A673 (cell line): Measurements from ENCODE around the gene TP53I13. TPM values are rescaled to one million over a fixed set of nuclear protein-coding genes. Genes with fewer than 3 reads are reported as not detected.
A peak's percentile ranks its signal among the peaks of the same experiment; 100 is the strongest.

Experiments
- BruUV-seq: library from RNA; stranded (reverse); fragments of 400-500 nt; replicated peaks from 2 replicates; lab custom pipeline; 2021; lab: Mats Ljungman, UMichigan
- CTCF ChIA-PET: fragments of 300-600 bp; sonication (Branson Sonifier 250); formaldehyde crosslinking; loops from one replicate; lab custom pipeline; 2022; ENCODE audit warnings: antibody characterized with exemption; lab: Charles Lee
- POLR2A ChIA-PET: fragments of 300-600 bp; sonication (Branson Sonifier 250); formaldehyde crosslinking; loops from one replicate; lab custom pipeline; 2022; ENCODE audit warnings: antibody characterized with exemption; ENCODE audit not compliant: low non-redundant PET; lab: Charles Lee
- DNase-seq: peaks from one replicate; pipeline ENCODE4 v3.0.0-alpha.2; 2015; ENCODE audit warnings: low spot score
- H3K27ac ChIP-seq: fragments of 200-600 bp; sonication (generic); 2 replicates; pipeline ENCODE4 v1.5.1; 2016; ENCODE audit warnings: mixed run types, low read depth, mild to moderate bottlenecking, mixed read lengths, antibody characterized with exemption, low read length; ENCODE audit not compliant: poor library complexity, severe bottlenecking
- H3K27me3 ChIP-seq: fragments of 200-600 bp; sonication (generic); replicated peaks from 2 replicates; pipeline ENCODE4 v1.6.1; 2017; ENCODE audit warnings: mixed run types, low read depth, mild to moderate bottlenecking, mixed read lengths, antibody characterized with exemption, low read length; ENCODE audit not compliant: insufficient read depth, poor library complexity
- H3K36me3 ChIP-seq: fragments of 200-600 bp; sonication (generic); 2 replicates; pipeline ENCODE4 v1.6.1; 2016; ENCODE audit warnings: mixed run types, mild to moderate bottlenecking, mixed read lengths, antibody characterized with exemption, low read length; ENCODE audit not compliant: insufficient read depth, poor library complexity, severe bottlenecking
- H3K4me1 ChIP-seq: fragments of 200-600 bp; sonication (generic); 2 replicates; pipeline ENCODE4 v1.6.1; 2017; ENCODE audit warnings: mixed run types, mild to moderate bottlenecking, mixed read lengths, antibody characterized with exemption, low read length; ENCODE audit not compliant: insufficient read depth, poor library complexity, severe bottlenecking
- H3K4me3 ChIP-seq: fragments of 200-600 bp; sonication (generic); 2 replicates; pipeline ENCODE4 v1.5.1; 2016; ENCODE audit warnings: low read depth, mixed run types, mild to moderate bottlenecking, mixed read lengths, low read length; ENCODE audit not compliant: poor library complexity, severe bottlenecking
- H3K9me3 ChIP-seq: fragments of 200-600 bp; sonication (generic); 2 replicates; pipeline ENCODE4 v1.6.1; 2016; ENCODE audit warnings: mixed run types, low read depth, mild to moderate bottlenecking, mixed read lengths, antibody characterized with exemption, low read length; ENCODE audit not compliant: poor library complexity, severe bottlenecking
- EZH2 ChIP-seq: fragments of 200-600 bp; sonication (generic); IDR thresholded peaks from 2 replicates; pipeline ENCODE4 v1.6.1; 2017; ENCODE audit warnings: borderline replicate concordance, low read depth, mild to moderate bottlenecking, mixed read lengths, antibody characterized with exemption, low read length; ENCODE audit not compliant: poor library complexity, severe bottlenecking
- intact Hi-C: fragments of 100-400 bp; cut with micrococcal nuclease; formaldehyde crosslinking; loops from one replicate; pipeline ENCODE4 v1.10.0; 2022; ENCODE audit not compliant: unreplicated experiment
- total RNA-seq: library from RNA; stranded (reverse); gene quantifications from 2 replicates; pipeline ENCODE4 v1.2.3, GENCODE V29; 2021
- TF ChIP-seq, protein P1 (sequence below): fragments of 300-800, 200-600 bp; sonication (generic); conservative IDR thresholded peaks from 2 replicates; pipeline ENCODE4 v1.5.1; 2017; ENCODE audit warnings: low read depth, mild to moderate bottlenecking, antibody characterized with exemption, low read length, moderate library complexity, mixed read lengths

The TP53I13 gene
- total RNA-seq, 1 experiment from 2014 or later: 34.6 TPM

DNA sequence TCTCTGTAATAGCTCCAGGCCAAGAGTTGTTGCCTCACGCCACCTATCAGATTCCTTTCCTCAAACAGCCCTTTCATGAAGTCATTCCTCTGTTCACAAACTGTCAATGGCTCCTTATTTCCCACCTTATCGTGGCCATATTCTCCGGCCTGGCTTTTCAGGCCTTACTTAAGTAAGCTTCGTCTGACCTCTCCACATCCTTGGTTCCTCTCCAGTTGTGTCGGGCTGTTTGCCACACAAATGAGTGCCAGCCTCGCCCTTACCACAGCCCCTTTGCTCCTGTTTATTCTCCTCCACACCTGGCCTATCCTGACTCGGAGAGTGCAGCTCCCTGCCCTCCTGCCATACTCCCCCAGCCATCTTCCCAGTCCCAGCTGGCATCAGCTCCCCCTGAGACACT, 2.0 kb downstream of the TP53I13 start:
- CTCF ChIA-PET: no interaction called here
- intact Hi-C loops: no loop called here
- H3K9me3 ChIP-seq: no peaks in the 10 kb centered on the region
- no peak for DNase-seq
- POLR2A ChIA-PET: no interaction called here
- H3K27me3 ChIP-seq: no peaks in the 10 kb centered on the region
- no peak for TF ChIP-seq EZH2
- H3K4me1 ChIP-seq: peaks cover 19% of the 10 kb centered on the region
- H3K27ac ChIP-seq: no peak overlapping the region
- peaks cover 26% of the 10 kb centered on the region for H3K36me3 ChIP-seq
- BruUV-seq: TSS peak; percentile 50
- no peak overlapping the region for H3K4me3 ChIP-seq

DNA sequence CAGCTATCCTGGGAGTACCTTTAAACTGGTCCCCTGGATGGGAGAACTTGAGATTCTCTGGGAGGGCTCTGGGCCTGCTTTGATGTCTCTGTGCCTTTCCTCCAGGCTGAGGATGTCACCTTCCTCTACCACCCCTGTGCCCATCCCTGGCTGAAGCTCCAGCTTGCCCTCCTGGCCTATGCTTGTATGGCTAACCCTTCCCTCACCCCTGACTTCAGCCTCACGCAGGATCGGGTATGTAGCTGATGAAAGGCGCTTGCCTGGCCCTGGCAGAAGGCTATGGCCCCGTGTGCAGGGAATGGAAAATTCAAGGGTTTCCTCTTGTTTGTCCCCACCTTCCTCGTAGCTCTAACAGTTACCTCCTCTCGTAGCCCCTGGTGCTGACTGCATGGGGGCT, 3.0 kb downstream of the TP53I13 start:
- intact Hi-C loops: no loop called here
- POLR2A ChIA-PET: no interaction called here
- Histone ChIP-seq H3K27ac (no peak overlapping the region), H3K27me3 (no peaks in the 10 kb centered on the region), H3K4me3 (no peak overlapping the region), H3K4me1 (peaks cover 19% of the 10 kb centered on the region), H3K36me3 (peaks cover 35% of the 10 kb centered on the region), H3K9me3 (no peaks in the 10 kb centered on the region)
- TF ChIP-seq, protein P1, sequence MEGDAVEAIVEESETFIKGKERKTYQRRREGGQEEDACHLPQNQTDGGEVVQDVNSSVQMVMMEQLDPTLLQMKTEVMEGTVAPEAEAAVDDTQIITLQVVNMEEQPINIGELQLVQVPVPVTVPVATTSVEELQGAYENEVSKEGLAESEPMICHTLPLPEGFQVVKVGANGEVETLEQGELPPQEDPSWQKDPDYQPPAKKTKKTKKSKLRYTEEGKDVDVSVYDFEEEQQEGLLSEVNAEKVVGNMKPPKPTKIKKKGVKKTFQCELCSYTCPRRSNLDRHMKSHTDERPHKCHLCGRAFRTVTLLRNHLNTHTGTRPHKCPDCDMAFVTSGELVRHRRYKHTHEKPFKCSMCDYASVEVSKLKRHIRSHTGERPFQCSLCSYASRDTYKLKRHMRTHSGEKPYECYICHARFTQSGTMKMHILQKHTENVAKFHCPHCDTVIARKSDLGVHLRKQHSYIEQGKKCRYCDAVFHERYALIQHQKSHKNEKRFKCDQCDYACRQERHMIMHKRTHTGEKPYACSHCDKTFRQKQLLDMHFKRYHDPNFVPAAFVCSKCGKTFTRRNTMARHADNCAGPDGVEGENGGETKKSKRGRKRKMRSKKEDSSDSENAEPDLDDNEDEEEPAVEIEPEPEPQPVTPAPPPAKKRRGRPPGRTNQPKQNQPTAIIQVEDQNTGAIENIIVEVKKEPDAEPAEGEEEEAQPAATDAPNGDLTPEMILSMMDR: no peak
- no peak for TF ChIP-seq EZH2
- CTCF ChIA-PET: no interaction called here
- no peak for DNase-seq
- no TSS peak for BruUV-seq

DNA sequence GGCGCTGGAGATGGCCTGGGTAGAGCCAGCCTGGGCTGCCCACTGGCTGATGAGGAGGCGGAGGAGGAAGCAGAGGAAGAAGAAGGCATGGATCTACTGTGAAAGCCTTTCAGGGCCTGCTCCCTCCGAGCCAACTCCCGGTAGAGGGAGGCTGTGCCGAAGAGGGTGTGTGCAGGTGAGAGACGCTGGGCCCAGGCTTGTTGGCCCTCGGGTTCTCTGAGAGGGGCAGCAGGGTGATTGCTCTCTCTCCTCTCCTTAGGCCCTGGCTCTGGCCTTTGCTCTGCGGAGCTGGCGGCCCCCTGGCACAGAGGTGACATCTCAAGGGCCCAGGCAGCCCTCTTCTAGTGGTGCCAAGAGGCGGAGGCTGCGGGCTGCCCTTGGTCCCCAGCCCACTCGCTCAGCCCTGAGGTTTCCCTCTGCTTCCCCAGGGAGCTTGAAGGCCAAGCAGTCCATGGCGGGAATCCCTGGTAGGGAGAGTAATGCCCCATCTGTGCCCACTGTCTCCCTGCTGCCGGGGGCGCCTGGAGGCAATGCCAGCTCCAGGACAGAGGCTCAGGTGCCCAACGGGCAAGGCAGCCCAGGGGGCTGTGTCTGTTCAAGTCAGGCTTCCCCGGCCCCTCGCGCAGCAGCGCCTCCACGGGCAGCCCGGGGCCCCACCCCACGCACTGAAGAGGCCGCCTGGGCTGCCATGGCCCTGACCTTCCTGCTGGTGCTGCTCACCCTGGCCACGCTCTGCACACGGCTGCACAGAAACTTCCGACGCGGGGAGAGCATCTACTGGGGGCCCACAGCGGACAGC, 3.6 kb downstream of the TP53I13 start:
- intact Hi-C loops: no loop called here
- POLR2A ChIA-PET: no interaction called here

More for the DNA sequence above, 3.6 kb downstream of the TP53I13 start:
- Histone ChIP-seq H3K4me1 (peaks cover 19% of the 10 kb centered on the region), H3K4me3 (no peak overlapping the region), H3K27me3 (no peaks in the 10 kb centered on the region), H3K27ac (no peak overlapping the region), H3K9me3 (no peaks in the 10 kb centered on the region), H3K36me3 (peaks cover 40% of the 10 kb centered on the region)
- BruUV-seq: no TSS peak
- CTCF ChIA-PET: interaction anchor here (0.5 to 0.6 kb wide), 2 partner anchors 9 to 446 kb away, joined by 4 to 6 read pairs; no protein-coding TSS in a partner anchor
- DNase-seq: no peak
- TF ChIP-seq, protein P1: no peak
- no peak for TF ChIP-seq EZH2
